NCI-H748 treated with DMSO at 0.1 percent for 48 hours (cell line): ENCODE results near the gene ANXA9.
A peak's percentile ranks its signal among the peaks of the same experiment; 100 is the strongest.

Experiments used
- DNase-seq: peaks from one replicate; lab custom pipeline; 2025; lab: John Stamatoyannopoulos, UW

The ANXA9 gene

GRCh38 chr1:150981805-150982712 is at the start of gene ANXA9:
TSS of gene ANXA9 (plus strand) at chr1:150982292. CDS start at chr1:150983106, 814 bp downstream.
- no peak for DNase-seq

GRCh38 chr1:150944856-150945255 is 37.2 kb upstream of the ANXA9 start:
- DNase-seq = no peak

GRCh38 chr1:150954708-150955107 is 27.4 kb upstream of the ANXA9 start:
- DNase-seq = no peak

GRCh38 chr1:150955280-150955679 is 26.8 kb upstream of the ANXA9 start:
- no peak for DNase-seq

- no peak for DNase-seq
Observed at GRCh38 chr1:150957666-150958065, 24.4 kb upstream of the ANXA9 start.

- no peak for DNase-seq
Observed at GRCh38 chr1:150960646-150961045, 21.4 kb upstream of the ANXA9 start.

GRCh38 chr1:150961756-150962155 is 20.3 kb upstream of the ANXA9 start:
- DNase-seq = no peak

- DNase-seq = no peak
Observed at GRCh38 chr1:150963321-150964163, 18.6 kb upstream of the ANXA9 start.

- no peak for DNase-seq
Observed at GRCh38 chr1:150964164-150964489, 18.0 kb upstream of the ANXA9 start.

- DNase-seq = no peak
Observed at GRCh38 chr1:150965605-150966004, 16.5 kb upstream of the ANXA9 start.

- DNase-seq = no peak
Observed at GRCh38 chr1:150966011-150966410, 16.1 kb upstream of the ANXA9 start.

GRCh38 chr1:150967936-150968335 is 14.2 kb upstream of the ANXA9 start:
- no peak for DNase-seq

GRCh38 chr1:150968491-150968890 is 13.6 kb upstream of the ANXA9 start:
- DNase-seq = no peak

- no peak for DNase-seq
Observed at GRCh38 chr1:150969626-150970025, 12.5 kb upstream of the ANXA9 start.

- DNase-seq = no peak
Observed at GRCh38 chr1:150970808-150971582, 11.1 kb upstream of the ANXA9 start.

GRCh38 chr1:150971583-150972416 is 10.3 kb upstream of the ANXA9 start:
- no peak for DNase-seq

- no peak for DNase-seq
Observed at GRCh38 chr1:150972417-150972940, 9.6 kb upstream of the ANXA9 start.

GRCh38 chr1:150973258-150973835 is 8.7 kb upstream of the ANXA9 start:
- no peak for DNase-seq

- DNase-seq = peak; percentile 13
Observed at GRCh38 chr1:150973836-150974579, 8.1 kb upstream of the ANXA9 start.
